GM21515 (cell line): ENCODE results near the gene TRIP11.
A peak's percentile ranks its signal among the peaks of the same experiment; 100 is the strongest.
"Not testable (repeated sequence)": the region's sequence is repeated elsewhere in the genome, so short reads cannot be mapped to it uniquely, and the experiment has no call there.

Source experiments
- ATAC-seq: cut with Tn5 transposase; IDR thresholded peaks from one replicate; pipeline ENCODE4 v1.9.1; 2021; ENCODE audit not compliant: unreplicated experiment

The TRIP11 gene

DNA sequence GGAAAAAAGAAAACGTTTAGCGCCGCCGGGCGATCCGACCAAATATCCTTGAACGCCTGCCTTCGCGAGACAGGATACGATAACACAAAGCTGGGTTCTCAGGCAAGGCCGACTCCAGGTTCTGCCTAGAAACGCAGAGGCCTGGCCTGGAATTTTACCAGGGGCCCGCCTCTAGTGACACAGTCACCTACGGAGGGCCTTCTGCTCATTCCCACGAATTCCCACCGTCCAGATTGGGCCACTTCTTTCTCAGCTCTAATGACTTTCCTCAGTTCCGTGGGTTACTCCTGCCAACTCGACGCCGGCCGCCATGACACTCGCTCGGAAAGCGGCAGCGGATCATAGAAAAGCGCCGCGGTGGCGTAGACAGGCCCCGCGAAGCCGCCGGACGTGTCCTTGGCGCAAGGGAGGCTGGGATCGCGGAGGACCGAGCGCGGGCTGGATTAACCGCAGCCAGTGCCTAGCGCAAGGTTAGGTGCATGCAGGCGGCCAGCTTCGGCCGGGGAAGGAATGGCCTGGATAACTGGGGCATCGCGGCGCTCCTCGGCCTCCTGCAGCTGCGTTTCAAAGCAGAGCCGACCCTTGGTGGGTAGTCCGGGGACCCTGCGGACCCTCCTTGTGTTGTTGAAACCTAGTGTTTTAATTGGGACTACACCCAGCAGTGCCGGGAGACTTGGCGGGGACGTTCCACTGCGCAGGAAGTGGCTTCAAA lies at the start of gene TRIP11:
TSS of gene TRIP11 (minus strand) at position 341 of the 712 bp plus-strand sequence. CDS start 374 bp downstream, outside the sequence.
- peak; percentile 98 for ATAC-seq

DNA sequence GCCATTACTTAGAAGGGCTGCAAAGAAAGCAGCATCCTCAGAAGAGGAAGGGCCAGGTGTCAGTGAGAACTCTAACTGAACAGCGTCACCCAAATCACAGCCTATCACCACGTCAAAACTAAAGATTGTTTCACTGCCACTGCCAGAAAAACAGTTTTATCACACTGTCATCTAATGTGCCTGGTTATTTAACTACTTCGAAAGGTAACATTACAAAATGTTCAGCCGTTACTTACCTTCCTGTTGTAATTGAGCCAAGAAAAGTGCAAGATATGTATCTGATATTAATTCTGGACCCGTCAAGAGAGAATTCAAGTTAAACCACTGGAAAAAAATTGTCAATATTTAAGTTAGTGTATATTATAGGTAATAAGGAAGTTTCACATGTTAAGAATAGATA lies 48.6 kb upstream of the TRIP11 start:
- ATAC-seq, result no peak

DNA sequence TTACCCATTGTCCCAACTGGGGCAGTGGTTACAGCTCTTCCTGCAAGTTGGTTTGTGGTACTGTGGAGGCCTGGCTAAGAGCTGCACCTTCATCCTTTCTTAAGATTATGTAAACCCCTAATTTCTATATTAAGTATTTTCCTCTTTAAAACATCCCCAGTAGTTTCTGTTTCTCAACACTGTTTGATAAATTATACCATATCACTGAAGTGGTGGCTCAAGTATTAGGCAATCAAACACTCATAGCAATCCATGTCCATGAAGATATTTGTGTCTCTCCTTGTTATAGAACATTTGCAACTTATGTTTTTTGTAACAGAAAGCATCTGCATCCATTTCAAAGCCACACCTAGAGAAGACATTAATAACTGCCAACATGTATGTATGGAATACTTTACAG lies 34.7 kb upstream of the TRIP11 start:
- no peak for ATAC-seq

DNA sequence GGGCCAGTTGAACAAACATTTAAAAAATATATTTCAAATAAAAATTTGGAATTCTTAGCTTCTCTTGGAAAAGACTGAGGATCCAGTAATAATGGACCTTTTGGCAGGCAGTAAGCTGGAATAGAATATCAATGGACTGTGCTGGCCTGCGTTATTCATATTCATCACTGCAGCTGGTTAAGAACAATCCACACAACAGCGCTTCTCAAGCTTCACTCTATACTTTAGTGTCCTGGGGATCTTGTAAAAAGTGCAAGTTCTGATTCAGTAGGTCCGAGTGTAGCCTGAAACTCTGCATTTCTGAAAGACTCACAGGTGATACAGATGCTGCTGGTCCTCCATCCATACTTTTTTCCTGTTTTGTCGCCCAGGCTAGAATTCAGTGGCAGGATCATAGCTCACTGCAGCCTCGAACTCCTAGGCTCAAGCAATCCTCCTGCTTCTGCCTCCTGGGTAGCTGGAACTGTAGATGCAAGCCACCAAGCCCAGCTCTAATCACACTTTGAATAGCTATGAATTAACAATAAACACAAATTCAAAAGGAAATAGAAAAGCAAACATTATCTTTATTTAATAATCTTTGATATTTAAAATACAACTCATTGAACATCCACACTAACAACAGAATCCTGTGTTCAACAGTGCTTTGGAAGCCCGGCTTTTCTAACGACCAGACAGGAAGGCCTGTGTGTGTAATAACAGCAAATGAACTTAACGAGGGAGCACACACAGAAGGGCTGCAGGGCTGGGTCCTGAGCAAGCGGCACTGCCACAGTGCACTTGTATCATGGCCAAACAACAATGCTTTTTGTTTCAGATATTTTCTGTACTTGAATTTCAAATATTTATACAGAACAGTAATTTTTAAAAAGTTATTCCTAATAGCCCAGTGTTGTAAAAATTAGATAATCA lies 18.4 kb upstream of the TRIP11 start:
- no peak for ATAC-seq

DNA sequence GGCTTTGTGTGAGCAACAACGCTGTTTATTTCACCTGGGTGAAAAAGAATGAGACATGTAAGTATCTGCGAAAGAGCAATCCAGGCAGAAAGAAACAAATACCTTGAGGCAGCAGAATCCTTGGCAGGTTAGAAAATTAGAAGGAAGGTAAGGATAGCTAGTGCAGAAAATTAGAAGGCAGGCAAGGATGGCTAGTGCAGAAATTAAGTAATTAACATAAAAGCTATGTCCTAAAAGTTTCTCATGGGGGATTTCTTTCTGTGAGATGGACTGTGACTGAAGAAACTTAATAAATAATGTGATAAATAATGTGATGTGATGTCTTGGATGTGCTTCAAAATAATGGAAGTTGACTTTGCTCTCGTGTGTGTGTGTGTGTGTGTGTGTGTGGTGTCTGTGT lies 9.9 kb upstream of the TRIP11 start:
- no peak for ATAC-seq

DNA sequence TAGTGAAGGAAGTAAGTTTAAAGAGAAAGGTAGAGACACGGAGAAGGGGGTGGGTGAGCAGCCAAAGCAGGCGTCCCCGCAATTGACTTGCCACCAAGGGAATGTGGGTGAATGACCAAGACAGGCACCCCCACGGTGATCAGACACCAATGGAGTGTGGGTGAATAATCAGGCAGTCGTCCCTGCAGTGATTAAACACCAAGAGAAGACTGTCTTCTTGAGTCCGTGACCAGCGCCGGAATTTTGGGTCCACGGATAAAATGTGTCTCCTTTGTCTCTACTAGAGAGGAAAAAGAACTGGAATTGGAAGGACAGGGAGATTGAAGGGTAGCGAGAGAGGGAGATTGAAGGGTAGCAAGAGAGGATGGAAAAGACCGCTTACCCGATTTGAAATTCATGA lies 9.4 kb upstream of the TRIP11 start:
- not testable (repeated sequence) for ATAC-seq

DNA sequence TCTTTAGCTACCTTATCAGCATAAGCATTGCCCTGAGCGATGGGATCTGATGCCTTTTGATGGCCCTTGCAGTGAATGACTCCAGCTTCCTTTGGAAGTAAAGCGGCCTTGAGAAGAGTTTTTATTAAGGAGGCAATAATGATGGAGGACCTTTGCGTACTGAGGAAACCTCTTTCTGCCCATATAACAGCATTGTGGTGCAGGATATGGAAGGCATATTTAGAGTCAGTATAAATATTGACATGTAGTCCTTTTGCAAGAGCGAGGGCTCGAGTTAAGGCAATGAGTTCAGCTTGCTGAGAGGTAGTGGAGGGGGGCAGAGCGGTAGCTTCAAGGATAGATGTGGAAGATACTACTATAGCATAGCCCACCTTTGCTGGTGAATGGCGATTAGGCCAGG lies 6.0 kb upstream of the TRIP11 start:
- ATAC-seq, result not testable (repeated sequence)

DNA sequence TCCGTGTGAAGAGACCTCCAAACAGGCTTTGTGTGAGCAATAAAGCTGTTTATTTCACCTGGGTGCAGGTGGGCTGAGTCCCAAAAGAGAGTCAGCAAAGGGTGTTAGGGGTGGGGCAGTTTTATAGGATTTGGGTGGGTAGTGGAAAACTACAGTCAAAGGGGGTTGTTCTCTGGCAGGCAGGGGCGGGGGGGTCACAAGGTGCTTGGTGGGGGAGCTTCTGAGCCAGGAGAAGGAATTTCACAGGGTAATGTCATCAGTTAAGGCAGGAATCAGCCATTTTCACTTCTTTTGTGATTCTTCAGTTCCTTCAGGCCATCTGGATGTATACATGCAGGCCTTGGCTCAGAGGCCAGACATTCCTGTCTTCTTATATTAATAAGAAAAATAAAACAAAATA lies 1.9 kb upstream of the TRIP11 start:
- ATAC-seq, result not testable (repeated sequence)

DNA sequence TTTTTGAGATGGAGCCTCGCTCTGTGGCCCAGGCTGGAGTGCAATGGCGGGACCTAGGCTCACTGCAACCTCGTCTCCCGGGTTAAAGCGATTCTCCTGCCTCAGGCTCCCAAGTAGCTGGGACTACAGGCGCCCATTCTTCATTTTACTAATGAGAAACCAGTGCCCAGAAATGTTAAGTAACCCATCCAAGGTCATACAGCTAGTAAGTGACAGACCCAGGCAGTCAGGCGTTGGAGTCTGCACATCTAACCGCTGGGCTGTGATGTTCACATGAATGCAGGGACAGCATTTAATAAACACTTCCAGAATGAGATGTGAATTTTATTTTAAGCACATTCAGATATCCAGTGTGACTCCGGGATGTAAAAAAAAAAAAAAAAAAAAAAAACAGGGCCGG lies 1.3 kb upstream of the TRIP11 start:
- no peak for ATAC-seq

DNA sequence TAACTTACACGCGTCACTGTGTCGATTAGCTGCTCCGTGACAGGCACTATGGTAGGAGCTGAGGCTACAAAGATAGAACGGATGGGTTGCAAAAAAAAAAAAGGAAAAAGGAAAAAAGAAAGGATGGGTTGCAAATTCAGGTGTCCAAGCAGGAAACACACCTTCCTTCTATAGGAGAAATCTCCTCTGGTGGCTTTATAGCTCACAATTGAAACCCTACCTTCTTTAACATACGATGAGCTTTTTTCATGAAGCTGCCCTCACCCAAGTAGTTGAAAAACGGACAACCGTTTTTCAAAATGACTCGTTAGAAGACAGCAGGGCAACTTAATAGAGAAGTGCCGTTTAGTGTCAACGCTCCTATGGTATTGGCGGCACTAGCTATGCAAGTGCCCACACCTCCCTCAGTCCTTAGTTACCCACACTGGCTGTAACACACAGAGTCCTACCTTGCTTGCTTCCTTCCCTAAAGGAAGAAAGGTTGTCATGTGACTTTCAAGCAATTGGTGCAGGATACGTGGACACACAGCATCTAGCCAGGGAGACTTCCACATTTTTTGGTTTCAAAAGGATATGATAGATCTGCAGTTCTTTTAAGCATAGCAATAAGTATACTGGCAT lies 682 bp upstream of the TRIP11 start:
- ATAC-seq, result peak; percentile 17

DNA sequence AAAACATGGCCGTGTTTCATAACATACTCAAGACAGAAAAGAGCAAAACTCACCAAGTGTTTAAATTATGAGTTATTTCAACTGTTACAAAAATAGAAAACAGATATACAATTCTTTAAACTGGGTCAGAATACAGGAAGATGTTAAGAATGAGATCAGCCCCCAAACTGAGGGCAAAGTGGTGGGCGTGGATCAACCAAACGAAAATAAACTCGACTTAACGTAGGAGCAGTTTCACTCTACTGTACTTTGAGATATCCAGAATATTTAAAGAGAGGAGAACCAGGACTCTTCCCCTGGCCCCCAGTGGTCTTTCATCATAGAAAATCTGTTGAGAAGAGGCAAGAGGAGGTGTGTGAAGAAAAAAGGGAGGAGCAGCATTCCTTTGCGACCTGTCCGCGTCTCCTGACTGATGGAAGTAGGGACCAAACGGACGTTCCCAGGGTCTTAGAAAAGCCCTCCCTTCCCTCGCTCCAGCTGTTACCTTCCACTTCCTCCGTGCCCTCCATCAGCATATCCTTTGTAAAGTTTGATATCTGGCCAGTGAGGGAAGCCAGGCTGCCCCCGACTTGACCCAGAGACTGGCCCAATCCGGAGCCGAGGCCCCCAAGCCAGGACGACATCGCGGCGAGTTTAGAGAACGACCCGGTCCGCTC lies 668 bp downstream of the TRIP11 start:
- ATAC-seq, result peak; percentile 13

DNA sequence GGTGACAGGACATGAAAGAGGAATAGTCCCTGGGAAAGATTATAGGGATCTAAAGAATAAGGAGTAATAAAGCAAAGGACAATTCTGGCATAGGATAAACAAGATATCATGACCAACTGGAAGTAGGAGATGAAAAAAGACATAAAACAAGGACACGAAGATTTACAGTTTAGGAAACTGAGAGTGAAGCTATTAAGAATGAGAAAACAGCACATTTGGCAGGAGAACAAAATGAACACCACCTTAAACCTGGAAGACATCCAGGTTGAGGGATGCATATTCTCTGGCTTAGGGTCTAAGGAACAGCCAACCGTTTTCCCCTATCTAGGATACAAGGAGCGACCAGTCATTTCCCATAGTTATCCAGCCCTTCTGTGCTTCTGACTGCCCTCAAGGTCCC lies 1.9 kb downstream of the TRIP11 start:
- no peak for ATAC-seq

DNA sequence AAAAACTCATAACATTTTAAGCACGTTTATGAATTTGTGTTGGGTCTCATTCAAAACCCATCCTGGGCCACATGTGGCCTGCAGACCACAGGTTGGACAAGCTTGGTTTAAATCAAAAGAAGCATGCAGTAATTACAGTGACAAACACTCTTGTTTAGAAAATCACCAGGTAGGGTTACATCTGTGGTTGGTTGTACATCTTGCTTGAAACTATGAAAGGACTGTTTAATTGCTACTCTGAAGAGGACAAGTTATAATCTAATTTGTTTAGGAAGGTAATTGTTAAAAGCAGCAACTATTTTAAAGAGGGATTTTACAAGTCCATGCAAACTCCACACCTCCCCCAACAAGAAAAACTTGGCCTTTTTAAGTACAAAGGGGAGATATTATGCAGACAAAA lies 4.0 kb downstream of the TRIP11 start:
- ATAC-seq, result no peak

DNA sequence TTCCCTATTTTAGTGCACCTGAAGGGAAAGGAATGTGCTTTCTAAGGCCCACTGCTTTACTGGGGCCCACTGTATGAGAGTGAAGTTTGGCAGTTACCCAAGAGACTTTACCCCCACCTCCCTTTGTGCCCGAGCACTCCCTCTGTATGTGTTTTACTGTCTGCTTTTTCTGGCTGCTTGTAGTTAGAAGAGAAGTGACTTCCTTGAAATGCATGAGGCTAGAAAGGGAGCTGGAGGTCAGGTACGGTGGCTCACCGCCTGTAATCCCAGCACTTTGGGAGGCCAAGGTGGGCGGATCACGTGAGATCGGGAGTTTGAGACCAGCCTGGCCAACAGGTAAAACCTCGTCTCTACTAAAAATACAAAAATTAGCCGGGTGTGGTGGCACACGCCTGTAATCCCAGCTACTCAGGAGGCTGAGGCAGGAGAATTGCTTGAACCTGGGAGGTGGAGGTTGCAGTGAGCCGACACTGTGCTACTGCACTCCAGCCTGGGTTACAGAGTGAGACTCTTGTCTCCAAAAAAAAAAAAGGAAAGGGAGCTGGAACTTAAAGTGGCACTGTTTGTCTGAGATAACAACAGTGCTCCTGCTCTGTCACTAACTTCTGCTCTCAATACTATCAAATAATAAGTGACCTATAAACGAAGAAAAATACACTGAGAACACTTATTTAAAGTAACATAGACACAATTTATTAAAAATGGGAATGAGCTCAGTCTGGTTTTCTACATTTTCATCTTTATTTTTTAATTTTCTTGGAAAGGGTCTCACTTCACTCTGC lies 5.8 kb downstream of the TRIP11 start:
- no peak for ATAC-seq

DNA sequence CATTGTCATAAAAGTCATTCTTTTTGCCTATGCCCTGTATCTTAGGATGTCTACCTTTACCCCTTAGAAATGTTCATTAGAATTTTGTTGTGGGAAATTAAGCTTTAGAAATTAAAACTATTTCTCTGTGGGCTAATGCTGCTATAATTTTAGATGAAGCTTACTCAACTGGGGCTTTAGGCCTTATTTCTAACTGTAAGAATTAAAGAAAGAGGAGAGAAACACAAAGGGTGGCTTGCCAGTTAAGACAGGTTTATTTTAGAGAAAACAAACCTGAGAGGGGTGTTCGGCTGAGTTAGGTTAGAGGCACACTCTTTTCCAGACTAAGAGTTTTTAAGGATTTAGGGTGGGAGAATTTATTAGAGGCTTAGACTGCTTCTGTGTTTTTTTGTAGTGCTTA lies 6.4 kb downstream of the TRIP11 start:
- ATAC-seq, result no peak

DNA sequence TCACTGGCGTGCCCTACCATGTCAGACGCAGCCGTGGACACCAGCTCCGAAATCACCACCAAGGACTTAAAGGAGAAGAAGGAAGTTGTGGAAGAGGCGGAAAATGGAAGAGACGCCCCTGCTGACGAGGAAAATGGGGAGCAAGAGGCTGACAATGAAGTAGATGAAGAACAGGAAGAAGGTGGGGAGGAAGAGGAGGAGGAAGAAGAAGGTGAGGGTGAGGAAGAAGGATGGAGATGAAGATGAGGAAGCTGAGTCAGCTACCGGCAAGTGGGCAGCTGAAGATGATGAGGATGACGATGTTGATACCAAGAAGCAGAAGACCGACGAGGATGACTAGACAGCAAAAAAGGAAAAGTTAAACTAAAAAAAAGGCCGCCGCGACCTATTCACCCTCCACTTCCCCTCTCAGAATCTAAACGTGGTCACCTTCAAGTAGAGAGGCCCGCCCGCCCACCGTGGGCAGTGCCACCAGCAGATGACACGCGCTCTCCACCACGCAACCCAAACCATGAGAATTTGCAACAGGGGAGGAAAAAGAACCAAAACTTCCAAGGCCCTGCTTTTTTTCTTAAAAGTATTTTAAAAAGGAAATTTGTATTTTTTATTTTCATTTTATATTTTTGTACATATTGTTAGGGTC lies 13.2 kb downstream of the TRIP11 start:
- no peak for ATAC-seq

DNA sequence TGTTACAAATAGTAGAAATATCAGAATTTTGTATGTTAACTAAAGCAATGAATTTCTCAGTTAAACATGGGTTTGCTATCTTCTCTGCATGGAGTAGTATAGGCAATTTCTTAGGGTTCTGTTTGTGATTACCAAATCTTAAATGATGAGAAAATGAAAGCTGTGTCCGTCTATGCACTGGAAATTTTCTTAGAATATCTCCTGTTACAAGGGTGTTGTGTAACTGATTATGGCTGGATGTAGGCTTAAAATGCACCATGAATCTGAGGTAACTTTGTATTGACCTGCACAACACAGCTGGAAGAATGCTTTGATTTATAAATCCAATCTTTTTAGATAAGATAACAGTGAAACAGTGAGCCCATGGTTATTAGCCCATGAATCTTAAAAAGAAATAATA lies 17.8 kb downstream of the TRIP11 start:
- no peak for ATAC-seq

DNA sequence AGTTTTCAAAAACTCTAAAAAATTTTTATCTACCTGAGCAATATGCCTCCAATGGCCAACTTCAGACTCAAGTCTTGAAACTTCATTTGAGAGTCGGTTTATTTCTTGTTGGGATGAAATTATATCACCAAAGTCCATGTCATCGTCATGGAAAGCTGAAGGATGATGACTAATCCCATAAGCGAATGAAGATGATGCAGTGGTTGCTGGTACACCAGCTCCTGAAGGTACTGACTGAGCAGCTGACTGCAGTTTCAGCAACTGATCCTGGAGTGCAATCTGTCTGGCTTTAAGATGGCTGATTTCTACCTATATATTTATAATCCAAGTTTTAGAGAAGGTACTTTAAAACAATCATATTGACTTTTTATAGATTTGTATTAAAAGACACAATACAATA lies 18.3 kb downstream of the TRIP11 start:
- no peak for ATAC-seq

DNA sequence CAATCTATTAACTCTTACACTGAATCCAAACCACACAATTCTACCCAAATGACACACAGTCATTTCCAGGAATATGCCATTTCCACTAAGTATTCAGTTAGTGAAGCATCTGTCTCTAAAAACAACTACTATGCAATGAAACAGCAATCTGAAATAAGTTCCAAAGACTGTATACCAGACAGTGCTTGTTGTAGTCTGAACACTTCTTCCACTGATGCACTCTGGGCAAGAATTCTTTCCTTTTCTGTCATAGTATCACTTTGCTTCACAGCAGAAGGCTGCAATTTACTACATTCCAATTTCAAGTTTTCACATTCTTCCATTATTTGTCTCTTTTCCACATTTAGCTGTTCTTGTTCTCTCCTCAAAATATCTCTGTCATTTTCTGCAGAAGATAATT lies 25.8 kb downstream of the TRIP11 start:
- ATAC-seq, result no peak

DNA sequence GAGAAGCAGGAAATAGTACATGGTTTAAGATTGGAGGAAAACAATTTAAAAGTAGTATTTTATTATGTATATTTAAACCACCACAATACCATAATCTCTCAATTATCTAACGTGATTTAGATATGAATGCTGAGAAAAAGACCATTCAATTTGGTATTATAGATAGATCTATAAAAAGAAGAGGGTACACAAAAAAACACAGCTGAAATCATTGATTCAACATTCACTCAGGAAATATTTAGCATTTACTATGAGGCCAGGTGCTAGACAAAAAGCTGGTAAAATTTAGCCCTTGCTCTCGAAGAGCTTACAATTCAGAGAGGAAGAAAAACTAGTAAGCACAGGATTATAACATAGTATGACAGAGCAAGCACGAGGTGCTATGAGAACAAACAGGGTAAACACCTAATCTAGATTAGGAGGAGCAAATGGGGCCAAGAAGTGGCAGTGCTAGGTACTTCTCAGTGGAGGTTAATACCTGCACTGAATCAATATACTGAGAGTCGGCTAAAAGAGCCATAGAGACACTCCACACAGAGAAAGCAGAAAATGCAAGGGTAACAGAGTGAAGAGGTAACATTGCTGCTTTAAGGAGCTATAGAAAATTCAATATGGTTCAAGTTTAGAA lies 27.6 kb downstream of the TRIP11 start:
- ATAC-seq, result no peak
